KMS-11 (cell line): ENCODE data around the gene TTC8.
"Not testable (repeated sequence)": the region's sequence is repeated elsewhere in the genome, so short reads cannot be mapped to it uniquely, and the experiment has no call there.

Experiments
- H2AFZ ChIP-seq: fragments of 200-600 bp; sonication (generic); 2 replicates; pipeline ENCODE4 v1.6.1; 2016; ENCODE audit warnings: antibody characterized with exemption, mixed run types, low read depth
- H3K27ac ChIP-seq: fragments of 200-600 bp; sonication (generic); 2 replicates; pipeline ENCODE4 v1.6.1; 2016; ENCODE audit warnings: mild to moderate bottlenecking, mixed run types
- H3K27me3 ChIP-seq: fragments of 200-600 bp; sonication (generic); 2 replicates; pipeline ENCODE4 v1.6.1; 2017; ENCODE audit warnings: mild to moderate bottlenecking, low read depth, mixed run types, moderate library complexity; ENCODE audit not compliant: insufficient read depth
- H3K36me3 ChIP-seq: fragments of 200-600 bp; sonication (generic); 2 replicates; pipeline ENCODE4 v1.6.1; 2017; ENCODE audit warnings: mild to moderate bottlenecking, mixed run types; ENCODE audit not compliant: insufficient read depth
- H3K4me1 ChIP-seq: fragments of 200-600 bp; sonication (generic); 2 replicates; pipeline ENCODE4 v1.6.1; 2016; ENCODE audit warnings: mild to moderate bottlenecking, low read depth, mixed run types; ENCODE audit not compliant: poor library complexity, severe bottlenecking
- H3K4me2 ChIP-seq: fragments of 200-600 bp; sonication (generic); 2 replicates; pipeline ENCODE4 v1.7.0; 2016; ENCODE audit warnings: mild to moderate bottlenecking, mixed run types
- H3K4me3 ChIP-seq: fragments of 200-600 bp; sonication (generic); IDR thresholded peaks from 2 replicates; pipeline ENCODE4 v1.6.1; 2017; ENCODE audit warnings: low read depth, low read length, mixed read lengths; ENCODE audit not compliant: insufficient read depth
- H3K79me2 ChIP-seq: fragments of 200-600 bp; sonication (generic); 2 replicates; pipeline ENCODE4 v1.6.1; 2016; ENCODE audit warnings: low read depth, mixed run types; ENCODE audit not compliant: insufficient read depth
- H3K9ac ChIP-seq: fragments of 200-600 bp; sonication (generic); 2 replicates; pipeline ENCODE4 v1.6.1; 2016; ENCODE audit warnings: mild to moderate bottlenecking, mixed run types
- H4K20me1 ChIP-seq: fragments of 200-600 bp; sonication (generic); 2 replicates; pipeline ENCODE4 v1.6.1; 2016; ENCODE audit warnings: mild to moderate bottlenecking, mixed run types; ENCODE audit not compliant: insufficient read depth
- CTCF ChIP-seq: fragments of 200-600 bp; sonication (generic); conservative IDR thresholded peaks from 2 replicates; pipeline ENCODE4 v1.6.1; 2017; ENCODE audit warnings: low read depth, mild to moderate bottlenecking, antibody characterized with exemption, low read length, moderate library complexity, mixed read lengths

The TTC8 gene

GRCh38 chr14:88804035-88804434, 20.4 kb upstream of the TTC8 start:
- no peak overlapping the region for H3K27ac ChIP-seq
- no peak overlapping the region for H3K9ac ChIP-seq
- H3K4me2 ChIP-seq: no peak overlapping the region
- no peaks in the 10 kb centered on the region for H4K20me1 ChIP-seq
- no peaks in the 10 kb centered on the region for H3K4me1 ChIP-seq
- no peak for TF ChIP-seq CTCF
- no peak overlapping the region for H3K4me3 ChIP-seq
- no peak overlapping the region for H2AFZ ChIP-seq
- H3K79me2 ChIP-seq: no peaks in the 10 kb centered on the region
- no peaks in the 10 kb centered on the region for H3K27me3 ChIP-seq
- H3K36me3 ChIP-seq: no peaks in the 10 kb centered on the region

GRCh38 chr14:88804477-88804876, 20.0 kb upstream of the TTC8 start:
- no peak for TF ChIP-seq CTCF
- Histone ChIP-seq H4K20me1 (no peaks in the 10 kb centered on the region), H3K9ac (no peak overlapping the region)

GRCh38 chr14:88808359-88808758, 16.1 kb upstream of the TTC8 start:
- H3K4me3 ChIP-seq: no peak overlapping the region
- no peak overlapping the region for H3K27ac ChIP-seq
- H4K20me1 ChIP-seq: no peaks in the 10 kb centered on the region
- H2AFZ ChIP-seq: no peak overlapping the region
- no peak for TF ChIP-seq CTCF
- no peak overlapping the region for H3K9ac ChIP-seq
- no peaks in the 10 kb centered on the region for H3K36me3 ChIP-seq
- H3K4me2 ChIP-seq: no peak overlapping the region
- H3K4me1 ChIP-seq: no peaks in the 10 kb centered on the region
- H3K79me2 ChIP-seq: no peaks in the 10 kb centered on the region
- no peaks in the 10 kb centered on the region for H3K27me3 ChIP-seq

More at GRCh38 chr14:88804477-88804876, 20.0 kb upstream of the TTC8 start:
- Histone ChIP-seq H3K27me3 (no peaks in the 10 kb centered on the region), H3K4me1 (no peaks in the 10 kb centered on the region), H3K27ac (no peak overlapping the region), H2AFZ (no peak overlapping the region), H3K36me3 (no peaks in the 10 kb centered on the region), H3K4me2 (no peak overlapping the region), H3K4me3 (no peak overlapping the region), H3K79me2 (no peaks in the 10 kb centered on the region)

GRCh38 chr14:88815980-88816379, 8.5 kb upstream of the TTC8 start:
- Histone ChIP-seq H3K27ac (no peak overlapping the region), H3K36me3 (no peaks in the 10 kb centered on the region), H4K20me1 (no peaks in the 10 kb centered on the region), H2AFZ (no peak overlapping the region), H3K4me1 (no peaks in the 10 kb centered on the region), H3K79me2 (no peaks in the 10 kb centered on the region), H3K4me3 (no peak overlapping the region), H3K27me3 (no peaks in the 10 kb centered on the region), H3K9ac (no peak overlapping the region), H3K4me2 (no peak overlapping the region)
- TF ChIP-seq CTCF: no peak

- Histone ChIP-seq H2AFZ (no peak overlapping the region), H3K4me2 (no peak overlapping the region), H3K36me3 (no peaks in the 10 kb centered on the region), H3K4me1 (no peaks in the 10 kb centered on the region), H3K79me2 (no peaks in the 10 kb centered on the region), H3K27ac (no peak overlapping the region), H4K20me1 (no peaks in the 10 kb centered on the region), H3K9ac (no peak overlapping the region), H3K4me3 (no peak overlapping the region), H3K27me3 (no peaks in the 10 kb centered on the region)
- TF ChIP-seq CTCF: no peak
Measured at GRCh38 chr14:88818018-88818417, 6.4 kb upstream of the TTC8 start.

GRCh38 chr14:88819674-88820073, 4.8 kb upstream of the TTC8 start:
- not testable (repeated sequence) for H3K4me1 ChIP-seq, H3K36me3 ChIP-seq, H3K4me2 ChIP-seq, H3K9ac ChIP-seq, H3K4me3 ChIP-seq, H3K27me3 ChIP-seq, H4K20me1 ChIP-seq, H3K27ac ChIP-seq, H3K79me2 ChIP-seq, H2AFZ ChIP-seq
